ENCODE measurements around the gene AGGF1.
"Not testable (repeated sequence)": the region's sequence is repeated elsewhere in the genome, so short reads cannot be mapped to it uniquely, and the experiment has no call there.

Gene AGGF1

DNA sequence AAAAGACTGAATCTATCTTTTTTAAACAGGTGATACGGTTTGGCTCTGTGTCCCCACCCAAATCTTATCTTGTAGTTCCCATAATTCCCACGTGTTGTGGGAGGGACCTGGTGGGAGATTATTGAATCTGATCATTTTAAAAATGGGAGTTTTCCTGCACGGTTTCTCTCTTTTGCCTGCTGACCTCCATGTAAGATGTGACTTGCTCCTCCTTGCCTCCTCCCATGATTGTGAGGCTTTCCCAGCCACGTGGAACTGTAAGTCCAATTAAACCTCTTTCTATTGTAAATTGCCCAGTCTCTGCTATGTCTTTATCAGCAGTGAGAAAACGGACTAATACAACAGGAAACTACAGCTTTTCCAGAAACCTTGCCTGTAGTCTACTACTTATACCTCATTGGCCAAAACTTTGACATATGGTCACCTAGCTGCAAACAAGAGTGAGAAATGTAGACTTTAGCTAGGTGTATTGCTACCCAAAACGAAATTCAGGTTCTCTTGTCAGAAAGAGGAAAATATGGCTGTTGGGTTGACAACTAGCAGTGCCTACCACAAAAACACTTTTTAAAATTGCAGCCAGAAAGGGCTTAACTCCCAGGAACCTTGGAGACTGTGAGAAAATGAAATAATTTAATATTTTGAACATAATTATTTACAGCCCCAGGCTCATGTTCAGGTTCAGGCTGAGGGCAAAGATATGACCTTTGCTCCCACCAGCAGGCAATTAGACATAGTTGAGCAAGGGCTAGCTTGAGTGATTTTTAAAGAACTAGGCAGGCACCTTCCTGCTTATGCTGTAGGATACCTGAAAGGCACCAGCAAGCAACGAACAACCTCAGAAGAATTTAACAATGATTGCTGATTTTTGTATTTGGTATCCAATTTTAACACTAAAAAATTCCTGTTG, 7.4 kb upstream of the AGGF1 start:
- no peak for DNase-seq (ENCODE audit: low read depth)

GRCh38 chr5:77024490-77024889, 5.7 kb upstream of the AGGF1 start:
- DNase-seq (ENCODE audit: low read depth), result no peak

GRCh38 chr5:77028631-77029375, 1.4 kb upstream of the AGGF1 start:
- no peak for DNase-seq (ENCODE audit: low read depth)

- DNase-seq (ENCODE audit: low read depth), result no peak
Observed at GRCh38 chr5:77029376-77029885, 773 bp upstream of the AGGF1 start.

- DNase-seq (ENCODE audit: low read depth), result no peak
Observed at GRCh38 chr5:77031891-77032290, 1.7 kb downstream of the AGGF1 start.

GRCh38 chr5:77032635-77033034, 2.4 kb downstream of the AGGF1 start:
- DNase-seq (ENCODE audit: low read depth), result no peak

GRCh38 chr5:77033338-77033737, 3.1 kb downstream of the AGGF1 start:
- no peak for DNase-seq (ENCODE audit: low read depth)

GRCh38 chr5:77035950-77036349, 5.7 kb downstream of the AGGF1 start:
- DNase-seq (ENCODE audit: low read depth), result no peak

DNA sequence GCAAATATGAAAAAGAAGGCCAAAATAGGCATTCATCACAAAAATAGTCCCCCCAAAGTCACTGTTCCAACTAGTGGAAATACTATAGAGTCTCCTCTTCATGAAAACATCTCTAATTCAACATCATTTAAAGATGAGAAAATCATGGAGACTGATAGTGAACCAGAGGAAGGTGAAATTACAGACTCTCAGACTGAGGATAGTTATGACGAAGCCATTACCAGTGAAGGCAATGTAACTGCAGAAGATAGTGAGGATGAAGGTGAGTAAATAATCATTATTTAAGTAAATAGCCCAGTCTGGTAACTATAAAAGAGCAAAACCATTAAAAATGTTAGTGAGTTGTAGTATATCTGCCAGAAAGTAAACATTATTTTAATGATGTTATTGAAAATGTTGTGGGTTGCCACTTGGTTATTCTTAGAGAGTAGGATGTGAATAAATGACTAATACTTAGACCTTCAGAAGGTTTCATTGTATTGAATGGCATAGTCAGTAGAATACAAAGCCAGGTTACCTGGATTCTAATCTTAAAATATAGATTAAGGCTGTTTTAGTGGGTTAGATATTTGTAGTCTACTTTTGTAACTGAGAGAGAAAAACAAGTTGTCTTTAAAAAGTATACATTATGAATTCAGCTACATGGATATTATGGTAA, 16.3 kb downstream of the AGGF1 start:
- DNase-seq (ENCODE audit: low read depth), result no peak

DNA sequence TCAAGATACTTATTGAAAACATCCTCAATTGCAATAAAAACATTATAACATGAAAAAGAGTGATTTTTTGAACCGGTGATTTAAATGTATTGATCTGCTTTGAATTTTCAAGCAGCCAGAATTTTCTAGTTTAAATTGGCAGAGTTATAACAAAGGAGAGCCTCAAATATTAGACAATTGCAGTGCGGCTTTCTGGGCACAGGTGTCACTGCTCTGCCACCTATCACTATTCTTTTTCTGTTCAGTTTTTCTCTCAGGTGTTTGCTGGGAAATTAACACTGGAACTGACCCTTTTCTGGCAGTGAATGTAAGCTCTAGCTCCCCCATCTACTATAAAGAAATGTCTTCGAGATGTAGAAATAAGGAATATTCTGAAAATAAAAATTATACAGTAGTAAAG, 33.8 kb downstream of the AGGF1 start:
- no peak for DNase-seq (ENCODE audit: low read depth)

GRCh38 chr5:77065256-77065655, 35.1 kb downstream of the AGGF1 start:
- DNase-seq (ENCODE audit: low read depth), result no peak

DNA sequence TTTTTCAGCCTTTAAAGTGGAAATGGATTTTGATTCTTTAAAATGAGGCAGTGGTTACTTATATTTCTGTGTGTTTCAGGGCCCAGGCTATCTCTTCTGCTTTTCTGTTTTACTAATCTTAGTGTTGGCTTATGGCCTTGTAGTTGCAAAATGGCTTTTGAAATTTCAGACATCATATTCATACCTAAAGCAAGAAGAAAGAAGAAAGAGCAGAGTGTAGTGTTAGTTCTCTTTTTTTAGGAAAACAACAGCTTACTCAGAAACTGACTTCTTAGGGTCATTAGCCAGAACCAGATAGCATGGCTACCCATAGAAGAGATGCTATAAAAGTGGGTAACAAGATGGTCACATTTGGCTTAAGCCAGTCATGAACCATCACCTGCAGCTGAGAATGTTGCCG, 36.0 kb downstream of the AGGF1 start:
- DNase-seq (ENCODE audit: low read depth), result no peak

DNA sequence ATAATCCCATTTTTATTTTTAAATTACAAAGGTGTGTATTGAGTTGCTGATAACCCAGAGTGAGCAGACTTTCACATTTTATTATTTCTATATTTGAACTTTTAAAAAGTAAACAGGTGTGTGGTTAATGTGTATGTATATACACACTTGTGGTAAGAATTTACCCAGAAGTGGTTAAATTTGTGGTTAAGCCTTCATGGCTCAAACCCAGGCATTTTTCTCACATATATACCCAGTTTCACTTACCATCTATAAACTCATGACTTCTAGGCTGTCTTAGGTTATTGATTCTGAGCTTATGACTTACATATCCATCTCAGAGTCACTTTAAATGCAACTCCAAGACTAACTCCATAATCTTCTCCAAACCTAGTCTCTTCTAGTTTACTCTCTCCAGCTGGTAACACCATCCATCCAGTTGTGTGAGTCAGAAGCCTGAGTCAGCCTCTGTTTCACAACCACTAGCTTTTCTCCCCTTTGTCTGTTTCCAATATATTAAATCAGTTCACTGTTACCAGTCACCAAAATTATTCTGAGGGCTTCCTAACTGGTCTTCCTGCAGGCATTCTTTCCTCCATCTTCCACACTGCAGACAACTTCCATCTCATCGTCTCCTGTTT, 36.7 kb downstream of the AGGF1 start:
- peak; percentile 50 for DNase-seq (ENCODE audit: low read depth)

DNA sequence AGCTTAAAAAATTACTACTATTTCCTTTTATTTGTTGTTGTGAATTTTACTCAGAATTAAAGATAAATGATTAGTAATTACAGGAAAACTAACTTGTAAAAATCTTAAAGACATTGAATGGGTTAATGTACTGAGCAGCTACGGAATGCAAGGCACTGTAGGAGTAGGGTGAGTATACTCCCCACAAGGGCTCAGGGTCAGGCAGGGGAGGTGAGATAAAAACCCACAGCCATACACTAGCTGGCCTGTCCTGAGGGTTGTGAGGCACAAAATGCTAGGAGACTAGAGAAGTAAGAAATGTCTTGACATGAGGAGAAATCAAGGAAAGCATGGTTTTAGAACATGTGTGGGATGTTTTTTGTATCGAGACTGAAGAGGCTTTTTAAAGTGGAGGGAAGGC, 43.5 kb downstream of the AGGF1 start:
- no peak for DNase-seq (ENCODE audit: low read depth)

DNA sequence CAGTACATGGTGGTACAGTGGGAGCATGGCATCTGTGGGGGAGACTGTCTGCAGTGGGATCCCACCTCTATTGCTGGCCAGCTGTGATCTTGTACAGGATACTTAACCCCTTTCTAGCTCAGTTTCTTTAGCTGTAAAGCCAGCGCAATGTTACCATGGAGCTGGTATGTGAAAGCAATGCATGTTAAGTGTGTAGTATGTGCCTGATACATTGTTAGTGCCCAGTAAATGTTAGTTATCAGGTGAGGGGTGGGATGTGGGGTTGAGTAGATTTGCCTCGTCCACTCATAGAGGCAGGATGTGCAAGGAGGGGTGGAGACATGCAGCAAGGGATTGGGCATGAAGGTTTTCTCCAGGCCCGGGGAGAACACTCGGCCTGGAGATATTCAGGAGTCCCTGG, 44.5 kb downstream of the AGGF1 start:
- no peak for DNase-seq (ENCODE audit: low read depth)

DNA sequence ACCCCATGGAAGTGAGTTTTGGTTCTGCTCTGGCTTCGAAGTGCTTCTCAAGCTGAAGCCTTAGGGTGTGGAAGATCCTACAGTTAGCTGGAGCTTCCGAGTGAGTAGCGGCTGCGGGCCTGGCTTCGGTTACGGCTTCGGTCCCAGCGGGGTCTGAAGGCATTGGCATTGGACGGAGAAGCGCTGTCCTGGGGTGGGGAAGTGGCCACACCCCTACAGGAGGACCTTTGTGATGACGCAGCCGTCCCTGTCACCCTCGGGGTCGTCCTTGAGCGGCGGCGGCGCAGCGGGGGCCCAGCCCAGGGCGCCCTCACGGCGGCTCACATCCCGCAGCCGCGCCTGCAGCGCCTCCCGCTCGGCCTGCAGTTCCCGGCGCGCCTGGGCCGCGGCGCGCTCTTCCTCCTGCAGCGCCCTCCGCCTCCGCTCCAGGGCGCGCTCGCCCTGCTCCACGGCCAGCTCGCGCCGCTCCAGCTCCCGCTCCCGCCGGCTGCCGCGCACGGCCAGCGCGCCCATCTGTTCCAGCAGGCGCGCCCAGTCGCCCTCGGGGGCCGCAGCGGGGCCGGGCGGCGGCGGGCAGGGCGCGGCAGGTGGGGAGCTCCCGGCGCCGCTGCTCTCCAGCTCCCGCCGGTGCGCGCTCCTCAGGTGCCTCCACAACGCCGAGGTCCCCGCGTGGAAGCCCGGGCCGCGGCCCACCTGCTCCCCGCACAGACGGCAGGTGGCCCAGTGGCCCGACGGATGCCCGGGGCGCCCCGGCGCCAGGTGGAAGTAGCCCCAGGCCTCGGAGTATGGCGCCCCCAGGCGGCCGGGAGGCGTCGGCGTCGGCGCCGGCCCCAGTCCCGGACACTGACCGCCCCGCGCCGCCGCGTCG, 47.0 kb downstream of the AGGF1 start:
- no peak for DNase-seq (ENCODE audit: low read depth)

GRCh38 chr5:77077829-77078176, 47.6 kb downstream of the AGGF1 start:
- DNase-seq (ENCODE audit: low read depth), result no peak

DNA sequence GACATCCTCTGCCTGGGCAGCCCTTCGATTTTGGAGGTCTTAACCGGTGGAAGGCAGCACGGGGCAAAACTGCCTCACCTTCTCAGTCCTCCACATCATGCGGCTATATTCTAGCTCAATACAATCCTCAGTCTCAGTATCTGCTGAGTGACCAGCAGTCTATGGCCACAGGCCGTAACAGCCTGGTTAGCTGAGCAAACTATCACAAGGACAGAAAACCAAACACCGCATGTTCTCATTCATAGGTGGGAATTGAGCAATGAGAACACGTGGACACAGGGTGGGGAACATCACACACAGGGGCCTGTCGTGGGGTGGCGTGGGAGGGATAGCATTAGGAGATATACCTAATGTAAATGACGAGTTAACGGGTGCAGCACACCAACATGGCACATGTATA, 50.3 kb downstream of the AGGF1 start:
- not testable (repeated sequence) for DNase-seq (ENCODE audit: low read depth)

GRCh38 chr5:77080905-77081304, 50.7 kb downstream of the AGGF1 start:
- DNase-seq (ENCODE audit: low read depth), result no peak

DNA sequence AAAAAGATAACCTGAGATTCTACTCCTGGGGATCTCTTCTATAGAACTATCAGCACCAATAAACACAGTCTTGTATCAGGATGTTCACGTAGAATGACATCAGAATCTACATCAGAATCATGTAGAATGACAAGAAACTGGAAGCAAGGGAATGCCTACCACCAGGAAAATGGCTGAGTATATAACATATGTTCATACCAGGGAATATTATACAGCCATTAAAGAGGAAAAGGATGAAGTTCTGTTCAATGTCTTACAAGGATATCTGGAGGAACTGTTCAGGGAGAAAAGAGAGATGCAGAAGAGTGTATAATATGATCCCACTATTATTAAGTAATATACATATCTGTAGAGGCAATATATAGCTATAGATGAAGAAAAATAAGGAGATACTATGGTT, 52.1 kb downstream of the AGGF1 start:
- DNase-seq (ENCODE audit: low read depth), result no peak

GRCh38 chr5:77083088-77083487, 52.9 kb downstream of the AGGF1 start:
- no peak for DNase-seq (ENCODE audit: low read depth)

GRCh38 chr5:77086368-77086688, 56.1 kb downstream of the AGGF1 start:
- DNase-seq (ENCODE audit: low read depth), result no peak
